ENCODE measurements around the gene MVK. TPM values are rescaled to one million over a fixed set of nuclear protein-coding genes. Genes with fewer than 3 reads are reported as not detected.

The MVK gene
- total RNA-seq, 6 experiments from 2014 or later, result 14.2 to 60.0 (median 37.6) TPM

DNA sequence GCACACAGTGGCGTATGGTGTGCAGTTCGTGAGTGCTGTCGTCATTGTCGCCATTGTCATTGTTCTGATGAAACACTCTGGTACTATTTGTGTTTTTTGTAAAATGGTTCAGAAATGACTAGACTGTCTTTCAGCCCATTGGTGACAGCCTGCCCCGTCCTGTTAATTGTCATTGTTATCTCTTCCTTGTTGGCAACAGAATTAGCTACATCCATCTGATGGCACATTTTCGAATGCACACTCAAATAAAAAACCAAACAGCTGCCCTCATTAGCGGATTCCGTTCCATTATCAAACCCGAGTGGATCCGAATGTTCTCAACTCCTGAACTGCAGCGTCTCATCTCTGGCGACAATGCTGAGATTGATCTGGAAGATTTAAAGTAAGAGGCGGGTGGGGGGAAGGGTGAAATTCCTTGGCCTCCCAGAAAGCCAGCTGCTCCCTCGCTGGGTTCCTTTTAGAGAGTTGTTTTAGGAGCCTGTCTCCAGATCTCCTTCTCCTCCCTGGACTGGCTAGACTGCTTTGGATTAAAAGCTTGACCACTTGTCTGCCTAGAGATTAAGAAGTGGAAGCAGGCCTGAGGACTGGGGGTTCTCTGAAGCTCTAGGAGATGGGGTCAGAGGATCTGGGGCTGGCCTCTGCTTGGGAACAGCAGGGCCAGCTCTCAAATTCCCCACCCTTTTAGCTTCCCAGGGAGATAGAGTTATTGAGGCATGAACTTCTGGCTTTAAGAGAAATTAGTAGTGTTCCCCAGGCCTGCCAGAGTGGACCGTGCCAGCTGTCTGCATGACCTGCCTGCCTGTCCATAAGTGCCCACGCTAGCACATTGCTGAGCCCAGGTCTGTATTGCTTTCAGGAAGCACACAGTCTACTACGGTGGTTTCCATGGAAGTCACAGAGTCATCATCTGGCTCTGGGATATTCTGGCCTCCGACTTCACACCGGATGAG is 43.6 kb upstream of the MVK start:
- DNase-seq (no peak), ATAC-seq (no peak)
- intact Hi-C loops (cut with DNase I), result loop anchor here (10.0 kb wide), 2 partner anchors 65 to 245 kb away; no protein-coding TSS in a partner anchor
- no peaks in the 10 kb centered on the region for H3K27me3 ChIP-seq
- 68% methylated on average over 15 of the region's 19 CpGs for WGBS (ENCODE audit: insufficient coverage, low coverage, low lambda C conversion rate, missing lambda C conversion rate)
- H3K9me3 ChIP-seq, result no peaks in the 10 kb centered on the region
- no peaks in the 10 kb centered on the region for H3K4me1 ChIP-seq
- TF ChIP-seq CTCF (IDR thresholded peaks at IDR 0.05), result no peak
- TF ChIP-seq POLR2A (IDR thresholded peaks at IDR 0.05), result no peak
- peaks cover 0 to 41% (median 6%) of the 10 kb centered on the region in 4 donors for H3K36me3 ChIP-seq
- no peak overlapping the region for H3K4me3 ChIP-seq
- no peak overlapping the region for H3K27ac ChIP-seq

DNA sequence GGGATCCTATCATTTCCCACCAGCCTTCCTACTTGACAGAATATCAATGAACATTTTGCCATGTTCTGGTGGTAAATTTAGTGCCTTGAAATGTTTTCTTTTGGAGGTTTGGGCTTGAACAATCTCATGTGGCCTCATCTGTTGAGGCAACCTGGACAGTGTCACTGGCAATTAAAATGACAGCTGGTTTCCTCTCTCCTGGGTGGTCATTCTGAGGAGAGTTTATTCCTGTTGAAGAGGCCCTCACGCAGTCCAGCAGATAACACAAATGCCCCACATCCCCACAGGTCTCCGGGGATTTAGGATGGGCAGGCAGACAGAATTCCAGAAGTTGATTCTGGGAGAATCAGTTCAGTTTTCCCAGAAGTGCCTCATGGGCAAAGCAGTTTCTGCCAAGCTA is 42.2 kb upstream of the MVK start:
- ATAC-seq (no peak), DNase-seq (no peak)
- TF ChIP-seq POLR2A (IDR thresholded peaks at IDR 0.05) (no peak), CTCF (IDR thresholded peaks at IDR 0.05) (no peak)
- H3K9me3 ChIP-seq, result no peaks in the 10 kb centered on the region
- H3K27ac ChIP-seq, result no peak overlapping the region
- peaks cover 0 to 26% (median 4%) of the 10 kb centered on the region in 4 donors for H3K36me3 ChIP-seq
- no peaks in the 10 kb centered on the region for H3K27me3 ChIP-seq
- no peak overlapping the region for H3K4me3 ChIP-seq
- WGBS (ENCODE audit: insufficient coverage, low coverage, low lambda C conversion rate, missing lambda C conversion rate), result no CpG with 5 or more reads among the region's 2 CpGs
- intact Hi-C loops (cut with DNase I), result no loop called here
- no peaks in the 10 kb centered on the region for H3K4me1 ChIP-seq

- Histone ChIP-seq H3K36me3 (peaks cover 0 to 15% (median 4%) of the 10 kb centered on the region in 4 donors), H3K4me1 (no peaks in the 10 kb centered on the region), H3K4me3 (no peak overlapping the region), H3K27ac (no peak overlapping the region), H3K27me3 (no peaks in the 10 kb centered on the region), H3K9me3 (no peaks in the 10 kb centered on the region)
- intact Hi-C loops (cut with DNase I), result no loop called here
- DNase-seq (no peak), ATAC-seq (no peak)
- no peak for TF ChIP-seq POLR2A (IDR thresholded peaks at IDR 0.05)
- TF ChIP-seq CTCF (IDR thresholded peaks at IDR 0.05), result no peak
- 82% methylated on average over 3 of the region's 24 CpGs for WGBS (ENCODE audit: insufficient coverage, low coverage, low lambda C conversion rate, missing lambda C conversion rate)
These were observed 40.7 kb upstream of the MVK start for GRCh38 chr12:109532721-109533486.

- Histone ChIP-seq H3K9me3 (no peaks in the 10 kb centered on the region), H3K27me3 (no peaks in the 10 kb centered on the region), H3K27ac (no peak overlapping the region), H3K4me1 (no peaks in the 10 kb centered on the region), H3K4me3 (no peak overlapping the region), H3K36me3 (peaks cover 0 to 12% (median 4%) of the 10 kb centered on the region in 4 donors)
- TF ChIP-seq CTCF (IDR thresholded peaks at IDR 0.05), result no peak
- TF ChIP-seq POLR2A (IDR thresholded peaks at IDR 0.05), result no peak
- DNase-seq (no peak), ATAC-seq (no peak)
- intact Hi-C loops (cut with DNase I), result no loop called here
- 100% methylated on average over 1 of the region's 8 CpGs for WGBS (ENCODE audit: insufficient coverage, low coverage, low lambda C conversion rate, missing lambda C conversion rate)
These were observed 40.2 kb upstream of the MVK start for GRCh38 chr12:109533487-109533740.

All from right lobe of liver (tissue), 6 donors.